OCI-LY1 (cell line): ENCODE measurements around the gene YIPF3.

Experiments used
- H2AFZ ChIP-seq: fragments of 200-600 bp; sonication (generic), shearing (Covaris generic); 2 replicates; pipeline ENCODE4 v1.6.0; 2014; ENCODE audit warnings: antibody characterized with exemption, mild to moderate bottlenecking, low read length
- H3F3A ChIP-seq: fragments of 200-600 bp; sonication (generic), shearing (Covaris generic); 2 replicates; pipeline ENCODE4 v1.6.0; 2014; ENCODE audit warnings: mild to moderate bottlenecking, antibody characterized with exemption, low read length, moderate library complexity; ENCODE audit not compliant: insufficient read depth
- H3K27ac ChIP-seq: fragments of 200-600 bp; sonication (generic); 2 replicates; pipeline ENCODE4 v1.5.1; 2014; ENCODE audit warnings: low read length, mixed run types, mild to moderate bottlenecking, low read depth; ENCODE audit not compliant: poor library complexity, severe bottlenecking
- H3K27me3 ChIP-seq: fragments of 200-600 bp; sonication (generic); 2 replicates; pipeline ENCODE4 v1.6.0; 2014; ENCODE audit warnings: antibody characterized with exemption, mild to moderate bottlenecking, low read length, moderate library complexity; ENCODE audit not compliant: insufficient read depth
- H3K36me3 ChIP-seq: fragments of 200-600 bp; sonication (generic); 2 replicates; pipeline ENCODE4 v1.6.1; 2014; ENCODE audit warnings: mild to moderate bottlenecking, antibody characterized with exemption, low read length, moderate library complexity, mixed read lengths; ENCODE audit not compliant: insufficient read depth
- H3K4me1 ChIP-seq: fragments of 200-600 bp; sonication (generic); 2 replicates; pipeline ENCODE4 v1.5.1; 2014; ENCODE audit warnings: mild to moderate bottlenecking, low read length, moderate library complexity; ENCODE audit not compliant: insufficient read depth, severe bottlenecking
- H3K4me2 ChIP-seq: fragments of 200-600 bp; sonication (generic), shearing (Covaris generic); 2 replicates; pipeline ENCODE4 v1.6.1; 2014; ENCODE audit warnings: low read length
- H3K4me3 ChIP-seq: fragments of 200-600 bp; sonication (generic); 2 replicates; pipeline ENCODE4 v1.5.1; 2014; ENCODE audit warnings: low read length, low read depth, mild to moderate bottlenecking, mixed read lengths; ENCODE audit not compliant: poor library complexity, severe bottlenecking
- H3K79me2 ChIP-seq: fragments of 200-600 bp; shearing (Covaris generic); 2 replicates; pipeline ENCODE4 v1.6.1; 2016; ENCODE audit warnings: mixed run types, low read length, mixed read lengths; ENCODE audit not compliant: insufficient read depth
- H3K9ac ChIP-seq: fragments of 200-600 bp; sonication (generic), shearing (Covaris generic); 2 replicates; pipeline ENCODE4 v1.6.1; 2014; ENCODE audit warnings: mild to moderate bottlenecking, low read length, mixed read lengths
- H3K9me2 ChIP-seq: fragments of 200-600 bp; sonication (generic), shearing (Covaris generic); 2 replicates; pipeline ENCODE4 v1.6.1; 2014; ENCODE audit warnings: low read depth, mild to moderate bottlenecking, low read length, mixed read lengths
- H3K9me3 ChIP-seq: fragments of 200-600 bp; shearing (Covaris generic); 2 replicates; pipeline ENCODE4 v1.6.1; 2014; ENCODE audit warnings: low read length, mixed read lengths
- H4K20me1 ChIP-seq: fragments of 200-600 bp; sonication (generic), shearing (Covaris generic); 2 replicates; pipeline ENCODE4 v1.6.0; 2016; ENCODE audit warnings: mild to moderate bottlenecking, low read length; ENCODE audit not compliant: insufficient read depth
- EZH2 ChIP-seq: fragments of 200-600 bp; sonication (generic), shearing (Covaris generic); IDR thresholded peaks from 2 replicates; pipeline ENCODE4 v1.8.0; 2017; ENCODE audit warnings: borderline replicate concordance, mixed run types, mild to moderate bottlenecking, antibody characterized with exemption, low read length, moderate library complexity, mixed read lengths
- TF ChIP-seq, protein P1 (sequence below): fragments of 200-600 bp; sonication (generic), shearing (Covaris generic); IDR thresholded peaks from 2 replicates; pipeline ENCODE4 v1.5.1; 2017; ENCODE audit warnings: mild to moderate bottlenecking, antibody characterized with exemption, low read length, moderate library complexity, mixed read lengths

The YIPF3 gene

DNA sequence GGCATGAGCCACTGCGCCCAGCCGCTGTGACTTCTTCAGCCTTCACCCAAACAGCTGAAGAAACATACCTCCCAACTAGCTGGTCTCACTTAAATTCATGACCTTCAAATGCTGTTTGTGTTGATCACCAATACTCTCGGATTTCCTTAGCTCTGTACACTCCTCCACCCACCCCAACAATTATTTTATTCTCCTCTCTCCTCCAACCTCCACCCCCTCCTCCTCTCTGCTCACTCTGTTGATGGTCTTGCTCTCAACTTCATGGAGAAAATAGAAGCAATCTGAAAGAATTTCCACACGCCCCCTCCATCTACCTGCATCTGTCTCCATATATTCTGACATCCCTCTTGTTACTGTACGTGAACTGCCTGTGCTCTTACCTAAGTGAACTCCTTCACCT, 54.8 kb downstream of the YIPF3 start:
- Histone ChIP-seq H3K79me2 (no peaks in the 10 kb centered on the region), H3K27ac (no peak overlapping the region), H3K4me1 (peaks cover 6% of the 10 kb centered on the region), H3K27me3 (no peaks in the 10 kb centered on the region), H3K36me3 (no peaks in the 10 kb centered on the region), H3K4me2 (no peak overlapping the region), H3K9me3 (no peaks in the 10 kb centered on the region), H3K9ac (no peak overlapping the region), H3K9me2 (no peaks in the 10 kb centered on the region), H3F3A (no peaks in the 10 kb centered on the region), H3K4me3 (no peak overlapping the region), H4K20me1 (no peaks in the 10 kb centered on the region), H2AFZ (no peak overlapping the region)
- no peak for TF ChIP-seq EZH2
- TF ChIP-seq, protein P1, sequence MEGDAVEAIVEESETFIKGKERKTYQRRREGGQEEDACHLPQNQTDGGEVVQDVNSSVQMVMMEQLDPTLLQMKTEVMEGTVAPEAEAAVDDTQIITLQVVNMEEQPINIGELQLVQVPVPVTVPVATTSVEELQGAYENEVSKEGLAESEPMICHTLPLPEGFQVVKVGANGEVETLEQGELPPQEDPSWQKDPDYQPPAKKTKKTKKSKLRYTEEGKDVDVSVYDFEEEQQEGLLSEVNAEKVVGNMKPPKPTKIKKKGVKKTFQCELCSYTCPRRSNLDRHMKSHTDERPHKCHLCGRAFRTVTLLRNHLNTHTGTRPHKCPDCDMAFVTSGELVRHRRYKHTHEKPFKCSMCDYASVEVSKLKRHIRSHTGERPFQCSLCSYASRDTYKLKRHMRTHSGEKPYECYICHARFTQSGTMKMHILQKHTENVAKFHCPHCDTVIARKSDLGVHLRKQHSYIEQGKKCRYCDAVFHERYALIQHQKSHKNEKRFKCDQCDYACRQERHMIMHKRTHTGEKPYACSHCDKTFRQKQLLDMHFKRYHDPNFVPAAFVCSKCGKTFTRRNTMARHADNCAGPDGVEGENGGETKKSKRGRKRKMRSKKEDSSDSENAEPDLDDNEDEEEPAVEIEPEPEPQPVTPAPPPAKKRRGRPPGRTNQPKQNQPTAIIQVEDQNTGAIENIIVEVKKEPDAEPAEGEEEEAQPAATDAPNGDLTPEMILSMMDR = no peak
